HFF-Myc (cell line): ENCODE measurements around the gene TBXAS1.

Experiments used
- DNase-seq: peaks from one replicate; pipeline ENCODE4 v3.0.0-alpha.2; 2011; ENCODE audit warnings: low read depth; ENCODE audit errors: extremely low read depth
- H3K4me3 ChIP-seq: replicated peaks from 2 replicates; pipeline ENCODE4 v1.5.1; 2011; ENCODE audit warnings: low read depth, mild to moderate bottlenecking, control low read depth, low read length
- TF ChIP-seq, protein P1 (sequence below): IDR thresholded peaks from 2 replicates; pipeline ENCODE4 v1.5.1; 2012; ENCODE audit warnings: mild to moderate bottlenecking, low read depth, low read length, control low read depth; ENCODE audit errors: missing control alignments

The TBXAS1 gene

DNA sequence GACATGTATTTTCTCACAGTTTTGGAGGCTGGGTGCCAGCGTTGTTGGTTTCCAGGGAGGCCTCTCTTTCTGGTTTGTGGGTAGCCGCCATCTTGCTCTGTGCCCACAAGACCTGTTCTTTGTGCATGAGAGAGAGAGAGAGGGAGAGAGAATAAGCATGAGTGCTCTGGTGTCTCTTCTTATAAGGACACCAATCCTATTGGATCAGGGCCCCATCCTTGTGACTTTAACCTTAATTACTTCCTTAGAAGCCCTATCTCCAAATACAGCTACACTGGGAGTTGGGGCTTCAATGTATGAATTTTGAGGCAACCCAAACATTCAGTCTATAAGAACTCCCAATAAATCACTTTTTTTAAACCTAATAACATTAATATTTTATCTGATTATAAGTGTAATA is 119.1 kb downstream of the TBXAS1 start:
- DNase-seq, result no peak
- TF ChIP-seq, protein P1, sequence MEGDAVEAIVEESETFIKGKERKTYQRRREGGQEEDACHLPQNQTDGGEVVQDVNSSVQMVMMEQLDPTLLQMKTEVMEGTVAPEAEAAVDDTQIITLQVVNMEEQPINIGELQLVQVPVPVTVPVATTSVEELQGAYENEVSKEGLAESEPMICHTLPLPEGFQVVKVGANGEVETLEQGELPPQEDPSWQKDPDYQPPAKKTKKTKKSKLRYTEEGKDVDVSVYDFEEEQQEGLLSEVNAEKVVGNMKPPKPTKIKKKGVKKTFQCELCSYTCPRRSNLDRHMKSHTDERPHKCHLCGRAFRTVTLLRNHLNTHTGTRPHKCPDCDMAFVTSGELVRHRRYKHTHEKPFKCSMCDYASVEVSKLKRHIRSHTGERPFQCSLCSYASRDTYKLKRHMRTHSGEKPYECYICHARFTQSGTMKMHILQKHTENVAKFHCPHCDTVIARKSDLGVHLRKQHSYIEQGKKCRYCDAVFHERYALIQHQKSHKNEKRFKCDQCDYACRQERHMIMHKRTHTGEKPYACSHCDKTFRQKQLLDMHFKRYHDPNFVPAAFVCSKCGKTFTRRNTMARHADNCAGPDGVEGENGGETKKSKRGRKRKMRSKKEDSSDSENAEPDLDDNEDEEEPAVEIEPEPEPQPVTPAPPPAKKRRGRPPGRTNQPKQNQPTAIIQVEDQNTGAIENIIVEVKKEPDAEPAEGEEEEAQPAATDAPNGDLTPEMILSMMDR, result no peak
- H3K4me3 ChIP-seq, result no peak overlapping the region

DNA sequence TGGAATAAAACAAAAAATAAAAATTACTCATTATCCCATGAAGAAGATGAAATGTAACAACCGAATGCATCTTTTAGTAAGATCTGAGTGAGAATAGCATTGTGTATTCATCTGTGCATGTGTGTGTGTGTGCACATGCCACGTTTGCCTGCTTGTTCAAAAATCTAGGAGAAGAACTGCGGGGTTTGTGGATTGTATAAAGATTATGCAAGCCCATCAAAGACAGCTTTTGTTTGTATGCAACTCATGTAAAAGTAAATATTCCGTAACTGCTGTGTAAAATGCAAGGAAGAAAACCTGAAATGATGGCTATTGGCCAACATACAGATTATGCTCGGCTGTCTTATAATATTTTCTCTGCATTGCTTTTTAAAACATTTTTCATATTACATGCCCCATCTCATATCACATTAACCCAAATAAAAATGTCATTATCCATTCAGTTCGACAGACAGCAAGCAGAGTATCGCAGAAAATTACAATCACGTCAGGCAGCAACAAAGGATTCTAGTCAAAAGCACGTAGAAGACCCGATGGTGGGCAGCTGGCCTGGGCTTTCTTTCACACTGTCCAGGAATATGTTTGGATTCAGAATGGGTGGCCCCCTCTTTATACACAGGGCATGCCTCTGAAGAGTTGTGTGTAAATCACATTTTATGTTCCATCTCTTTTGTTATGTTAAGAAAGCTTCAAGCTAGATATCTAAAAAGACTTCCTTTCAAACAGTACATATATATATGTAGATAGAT is 119.7 kb downstream of the TBXAS1 start:
- TF ChIP-seq, protein P1, result no peak

DNA sequence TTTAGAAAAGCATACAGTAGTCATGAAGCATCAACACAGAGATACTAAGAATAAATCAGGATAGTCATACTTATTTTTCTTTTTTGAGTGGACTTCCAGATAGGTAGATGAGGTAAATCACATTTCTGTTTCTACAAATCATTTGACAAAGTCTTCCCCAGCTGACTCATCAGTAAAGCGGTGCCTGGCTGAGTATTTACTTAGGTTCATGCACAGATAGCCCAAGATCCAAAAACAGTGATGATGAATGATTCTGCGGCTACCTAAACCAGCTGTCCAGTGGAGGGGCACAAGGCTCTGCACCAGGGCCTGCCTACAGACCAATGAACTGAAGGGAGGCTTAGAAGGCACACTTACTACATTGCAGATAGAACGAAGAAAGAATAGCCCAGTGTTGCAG is 120.6 kb downstream of the TBXAS1 start:
- TF ChIP-seq, protein P1, result no peak
- H3K4me3 ChIP-seq, result no peak overlapping the region
- no peak for DNase-seq

More for the DNA sequence above, 119.7 kb downstream of the TBXAS1 start:
- no peak for DNase-seq
- no peak overlapping the region for H3K4me3 ChIP-seq

DNA sequence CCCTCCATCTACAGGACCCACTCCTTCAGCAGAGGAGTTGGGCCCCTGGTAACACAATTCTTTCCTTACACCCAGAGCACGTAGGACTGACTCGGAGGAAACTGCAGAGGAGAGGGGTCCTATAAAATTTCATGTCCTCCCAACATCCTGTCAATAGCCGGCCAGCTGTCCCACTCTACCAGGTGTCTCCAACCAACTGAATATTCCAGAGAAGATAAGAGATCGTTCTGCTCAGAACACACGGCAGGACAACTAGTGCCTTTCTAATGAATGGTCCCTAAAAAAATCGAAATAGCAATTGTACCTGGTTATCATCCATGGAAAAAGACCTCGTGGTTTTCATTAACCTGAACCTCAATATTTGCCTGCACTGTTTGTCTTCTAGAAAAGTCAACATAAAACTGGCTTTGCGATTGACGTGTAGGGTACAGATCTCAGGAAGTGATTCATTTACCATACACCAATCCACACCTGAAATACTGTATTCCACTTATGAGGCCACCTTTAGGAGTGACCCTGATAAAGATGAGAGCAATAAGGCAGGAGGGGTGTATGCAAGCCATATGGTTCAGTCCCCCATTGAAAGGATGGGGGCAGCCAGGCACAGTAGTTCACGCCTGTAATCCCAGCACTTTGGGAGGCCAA is 121.9 kb downstream of the TBXAS1 start:
- no peak for DNase-seq
- TF ChIP-seq, protein P1, result no peak

DNA sequence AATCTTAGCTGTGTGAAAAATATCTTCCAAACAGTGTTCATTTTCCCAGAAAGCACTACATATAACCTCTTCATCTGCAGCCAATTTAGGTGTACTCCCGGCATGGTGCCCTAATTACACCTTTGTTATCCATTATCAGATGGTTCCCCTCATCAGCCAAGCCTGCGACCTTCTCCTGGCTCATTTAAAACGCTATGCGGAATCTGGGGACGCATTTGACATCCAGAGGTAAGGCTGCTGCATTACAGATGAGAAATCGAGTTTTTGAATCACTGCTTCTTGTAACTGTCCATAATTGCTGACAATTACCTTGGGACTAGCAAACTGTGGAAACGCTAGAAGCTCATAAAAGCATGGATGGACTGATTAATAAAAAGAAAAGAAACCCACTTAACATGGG is 124.2 kb downstream of the TBXAS1 start:
- H3K4me3 ChIP-seq, result no peak overlapping the region
- DNase-seq, result no peak
- TF ChIP-seq, protein P1, result no peak

More for the DNA sequence above, 121.9 kb downstream of the TBXAS1 start:
- H3K4me3 ChIP-seq, result no peak overlapping the region

DNA sequence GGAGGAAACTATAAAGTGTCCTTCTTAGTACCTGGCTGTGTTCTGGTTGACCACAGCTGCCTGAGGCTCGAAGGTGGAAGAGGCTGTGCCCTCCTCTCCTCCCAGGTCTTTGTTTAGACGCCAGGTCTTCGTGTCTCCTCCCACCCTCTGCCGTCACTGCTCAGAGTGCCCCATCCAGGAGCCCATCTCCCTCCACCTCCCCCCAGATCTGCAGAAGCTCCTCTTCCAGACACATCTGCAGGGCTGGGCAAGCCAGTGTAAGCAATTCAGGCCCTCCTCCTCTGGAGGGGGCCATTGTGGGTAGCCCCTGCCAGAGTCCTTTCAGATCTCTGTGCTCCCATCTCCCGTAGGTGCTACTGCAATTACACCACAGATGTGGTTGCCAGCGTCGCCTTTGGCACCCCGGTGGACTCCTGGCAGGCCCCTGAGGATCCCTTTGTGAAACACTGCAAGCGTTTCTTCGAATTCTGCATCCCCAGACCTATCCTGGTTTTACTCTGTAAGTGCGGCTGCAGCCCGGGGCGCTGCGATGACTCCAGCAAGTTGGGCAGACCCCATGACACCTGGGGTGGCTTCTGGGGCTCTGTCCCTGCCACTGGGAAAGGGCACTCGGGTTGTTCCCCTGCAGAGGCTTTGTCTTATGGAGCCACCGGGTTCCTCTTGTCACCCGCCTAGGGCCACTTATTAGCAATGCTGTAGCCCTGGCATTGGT is 126.2 kb downstream of the TBXAS1 start:
- H3K4me3 ChIP-seq, result no peak overlapping the region
- DNase-seq, result no peak
- TF ChIP-seq, protein P1, result no peak
